HG02610 (cell line): ENCODE results near the gene PMEPA1.

Experiments
- ATAC-seq: cut with Tn5 transposase; IDR thresholded peaks from one replicate; pipeline ENCODE4 v1.9.1; 2021; ENCODE audit warnings: mild to moderate bottlenecking, moderate library complexity; ENCODE audit not compliant: unreplicated experiment

PMEPA1 gene

DNA sequence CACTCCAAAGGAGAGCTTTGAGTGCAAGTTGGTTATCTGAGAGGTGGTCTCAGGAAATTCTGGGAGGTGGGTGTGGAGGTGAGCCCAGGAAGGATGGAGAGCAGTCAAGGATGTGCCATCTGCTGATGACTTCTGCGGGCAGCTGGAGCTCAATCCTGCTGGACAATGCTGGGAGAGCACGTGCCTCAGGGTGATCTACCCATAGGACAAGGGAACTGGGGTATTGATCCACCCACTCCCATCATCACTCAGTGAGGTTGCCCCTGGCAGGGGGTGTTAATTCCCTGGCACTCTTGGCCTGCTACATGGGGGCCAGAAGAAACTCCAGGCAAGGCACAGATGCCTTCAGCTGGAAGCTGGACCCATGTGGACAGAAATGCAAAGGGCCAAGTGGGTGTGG is 82.5 kb downstream of the PMEPA1 start:
- ATAC-seq = no peak

GRCh38 chr20:57625978-57626377 is 83.8 kb downstream of the PMEPA1 start:
- no peak for ATAC-seq

DNA sequence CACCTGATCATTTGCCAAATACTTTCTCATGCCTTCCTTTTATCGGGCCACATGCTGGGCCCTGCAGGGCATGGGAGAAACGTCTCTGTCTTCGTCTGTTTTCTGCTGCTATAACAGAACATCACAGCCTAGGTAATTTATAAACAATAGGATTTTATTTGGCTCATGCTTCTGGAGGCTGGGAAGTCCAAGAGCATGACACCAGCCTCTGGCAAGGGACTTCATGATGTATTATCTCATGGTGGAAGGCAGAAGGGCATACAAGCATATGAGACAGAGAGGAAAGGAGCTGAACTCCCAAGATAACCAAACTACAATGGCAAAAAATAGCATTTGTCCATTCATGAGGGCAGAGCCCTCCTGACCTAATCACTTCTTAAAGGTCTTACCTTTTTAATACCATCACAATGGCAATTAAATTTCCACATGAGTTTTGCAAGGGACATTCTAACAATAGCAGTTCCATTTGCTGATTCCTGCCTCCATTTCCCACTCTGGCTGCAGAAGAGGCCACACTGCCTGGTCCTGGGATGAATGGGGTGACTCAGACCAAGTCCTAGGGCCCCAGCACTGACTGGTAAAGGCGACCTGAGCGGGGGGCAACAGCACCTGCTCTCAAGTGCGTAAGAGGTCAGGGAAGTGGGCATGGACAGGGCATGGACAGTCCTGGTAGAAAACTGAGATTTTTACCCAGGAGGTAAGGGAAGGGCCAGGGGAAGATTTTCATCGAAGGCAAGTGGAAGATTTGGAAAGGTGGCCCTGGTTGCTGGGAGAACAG is 84.4 kb downstream of the PMEPA1 start:
- ATAC-seq = no peak

DNA sequence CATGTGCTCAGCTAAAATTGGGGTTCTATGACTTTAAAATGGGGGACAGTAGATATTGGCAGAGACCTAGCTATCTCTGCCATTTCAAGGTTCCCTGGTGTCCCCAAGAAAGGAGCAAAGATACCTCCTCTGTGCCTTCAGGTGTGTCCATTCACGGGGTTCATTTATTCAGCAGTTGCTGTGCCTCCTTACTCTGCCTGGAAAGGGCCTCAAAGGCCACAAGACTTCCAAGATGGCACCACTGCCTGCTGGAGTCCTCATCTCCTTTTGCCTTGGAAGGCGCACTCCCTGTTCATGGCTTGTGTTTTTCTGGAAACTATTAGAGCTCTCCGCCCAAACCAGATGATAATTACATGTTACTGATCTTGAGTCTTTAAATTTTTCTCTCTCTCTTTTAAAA is 85.7 kb downstream of the PMEPA1 start:
- ATAC-seq = no peak

- ATAC-seq = no peak
Observed at GRCh38 chr20:57622579-57623381, 87.0 kb downstream of the PMEPA1 start.

- ATAC-seq = no peak
Observed at GRCh38 chr20:57622201-57622570, 87.6 kb downstream of the PMEPA1 start.

DNA sequence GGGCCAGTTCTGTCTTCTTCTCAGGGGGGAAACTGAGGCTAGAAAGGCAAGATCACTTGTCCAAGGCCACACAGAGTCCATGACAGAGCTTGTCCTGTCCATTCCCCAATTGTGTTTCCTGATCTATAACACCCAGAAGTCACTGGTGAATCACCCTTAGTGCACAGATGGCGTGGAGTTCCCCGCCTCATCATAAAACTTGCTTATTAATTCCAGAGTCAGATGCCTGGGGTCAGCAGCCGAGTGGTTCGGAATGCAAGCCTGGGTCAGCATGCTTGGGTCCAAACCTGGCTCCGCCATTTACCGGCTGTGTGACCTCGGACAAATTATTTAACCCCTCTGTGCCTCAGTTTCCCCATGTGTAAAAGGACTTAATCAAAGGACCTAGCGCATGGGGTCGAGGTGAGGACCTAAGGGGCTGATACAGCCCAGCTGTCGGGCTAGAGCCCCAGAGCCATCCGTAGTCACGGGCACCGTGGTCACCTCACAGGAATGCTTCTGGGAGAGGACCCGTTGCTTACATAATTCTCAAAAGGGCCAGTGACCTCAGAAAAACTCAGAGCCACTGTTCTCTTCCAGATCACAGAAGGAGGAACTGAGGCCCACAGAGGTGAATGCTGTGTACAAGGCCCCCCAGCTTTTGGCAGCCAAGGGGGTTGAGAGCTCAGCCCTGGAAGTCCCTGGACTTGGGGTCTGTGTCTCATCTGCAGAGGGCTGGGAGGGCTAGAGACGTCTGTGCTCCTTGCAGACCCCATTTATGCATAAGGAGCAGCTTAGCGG is 88.2 kb downstream of the PMEPA1 start:
- ATAC-seq = no peak

DNA sequence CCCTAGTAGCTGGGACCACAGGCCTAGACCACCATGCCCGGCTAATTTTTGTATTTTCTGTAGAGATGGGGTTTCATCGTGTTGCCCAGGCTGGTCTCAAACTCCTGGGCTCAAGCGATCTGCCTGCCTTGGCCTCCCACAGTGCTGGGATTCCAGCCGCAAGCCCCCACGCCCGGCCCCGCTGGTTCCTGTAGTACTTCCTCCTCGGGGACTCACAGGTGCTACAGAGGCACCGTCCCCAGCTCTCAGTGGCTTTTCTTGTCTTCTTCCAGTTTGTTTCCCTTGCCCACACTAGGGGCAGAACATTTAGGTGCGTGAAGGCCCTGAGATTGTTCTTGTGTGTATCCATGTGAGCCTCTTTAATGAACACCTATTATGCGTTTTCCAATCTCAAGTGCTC is 88.8 kb downstream of the PMEPA1 start:
- ATAC-seq = no peak

DNA sequence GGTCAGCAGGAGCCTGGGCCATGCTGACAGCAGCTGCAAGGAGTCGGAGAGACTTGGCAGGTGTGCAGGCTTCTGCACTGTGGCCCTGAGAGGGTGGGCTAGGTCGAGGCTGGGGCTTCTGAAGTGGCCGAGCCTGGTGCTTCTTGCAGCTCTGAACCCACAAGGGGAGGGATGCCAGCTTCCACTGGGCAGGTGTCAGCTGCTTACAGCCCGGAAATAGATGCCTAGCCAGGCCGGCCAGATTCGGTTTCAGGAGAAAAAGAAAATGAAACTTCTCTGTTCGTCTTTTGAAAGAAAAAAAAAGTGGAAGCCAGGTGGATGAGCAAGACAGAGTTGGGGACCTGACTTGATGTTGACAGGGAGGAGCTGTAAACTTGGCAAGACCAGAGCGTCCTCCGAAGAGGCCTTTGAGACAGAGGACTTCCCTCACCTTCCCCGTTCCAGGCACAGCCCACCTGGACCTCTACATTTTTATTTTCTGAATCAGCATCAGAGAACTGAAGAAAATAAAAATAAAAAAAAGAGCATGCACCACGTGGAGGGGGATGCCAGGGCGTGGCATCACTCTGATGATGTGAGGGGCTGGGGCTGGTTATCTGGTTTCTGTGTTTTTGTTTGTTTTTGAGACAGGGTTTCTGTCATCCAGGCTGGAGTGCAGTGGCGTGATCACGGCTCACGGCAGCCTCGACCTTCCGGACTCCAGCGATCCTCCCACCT is 89.4 kb downstream of the PMEPA1 start, which contains the start of gene ZBP1:
Gene ZBP1, minus strand, starts transcription at position 153 of the 717 bp plus-strand sequence. Its CDS starts 131 bp downstream, at position 22.
- ATAC-seq = peak; percentile 33

DNA sequence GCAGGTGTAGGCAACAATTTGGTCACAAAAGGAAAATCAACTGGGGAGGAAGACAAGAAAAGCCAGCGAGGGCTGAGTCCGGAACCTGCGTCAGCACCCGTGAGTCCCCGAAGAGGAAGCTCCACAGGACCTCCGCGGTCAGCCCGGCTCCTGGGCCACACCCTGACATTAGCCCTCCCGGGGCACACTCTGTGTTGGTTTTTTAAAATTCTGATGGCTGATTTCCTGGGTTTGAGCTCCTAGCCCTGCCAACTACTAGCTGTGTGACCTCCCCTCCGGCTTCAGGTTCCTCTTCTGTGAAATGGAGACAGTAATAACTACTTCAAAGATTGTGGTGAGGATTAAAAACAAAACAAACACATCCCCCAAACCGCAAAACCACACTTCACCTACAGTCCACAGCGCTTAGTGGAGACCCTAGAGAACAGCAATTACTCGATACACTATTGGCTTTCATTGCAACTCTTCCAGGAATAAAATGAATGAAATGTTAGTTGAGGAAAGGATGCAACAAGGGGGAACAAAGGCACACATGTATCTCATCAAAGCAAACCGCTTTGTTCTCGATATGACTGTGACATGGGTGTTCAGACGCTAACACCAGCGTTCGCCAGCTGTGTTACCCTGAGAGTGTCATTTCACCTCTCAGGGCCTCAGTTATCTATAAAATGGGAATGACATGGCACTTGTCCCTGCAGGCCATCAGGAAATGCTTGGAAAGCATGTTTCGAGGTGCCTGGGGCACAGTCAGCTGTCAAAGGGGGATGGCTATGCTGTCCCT is 90.6 kb downstream of the PMEPA1 start:
- ATAC-seq = peak; percentile 71

DNA sequence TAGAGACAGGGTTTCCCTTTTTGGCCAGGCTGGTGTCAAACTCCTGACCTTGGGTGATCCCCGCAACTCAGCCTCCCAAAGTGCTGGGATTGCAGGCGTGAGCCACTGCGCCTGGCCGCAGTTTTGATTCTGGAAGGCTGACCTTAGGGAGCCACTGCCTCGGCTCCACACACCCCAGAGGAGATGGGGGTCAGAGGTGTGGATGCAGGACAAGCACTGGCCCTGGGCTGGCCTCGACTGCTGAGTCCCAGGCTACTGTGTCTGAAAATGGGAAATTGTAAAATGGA is 91.1 kb downstream of the PMEPA1 start:
- no peak for ATAC-seq

GRCh38 chr20:57618091-57618763 is 91.6 kb downstream of the PMEPA1 start:
- ATAC-seq = no peak

- ATAC-seq = no peak
Observed at GRCh38 chr20:57617079-57617795, 92.6 kb downstream of the PMEPA1 start.

GRCh38 chr20:57616143-57616951 is 93.5 kb downstream of the PMEPA1 start:
- no peak for ATAC-seq

DNA sequence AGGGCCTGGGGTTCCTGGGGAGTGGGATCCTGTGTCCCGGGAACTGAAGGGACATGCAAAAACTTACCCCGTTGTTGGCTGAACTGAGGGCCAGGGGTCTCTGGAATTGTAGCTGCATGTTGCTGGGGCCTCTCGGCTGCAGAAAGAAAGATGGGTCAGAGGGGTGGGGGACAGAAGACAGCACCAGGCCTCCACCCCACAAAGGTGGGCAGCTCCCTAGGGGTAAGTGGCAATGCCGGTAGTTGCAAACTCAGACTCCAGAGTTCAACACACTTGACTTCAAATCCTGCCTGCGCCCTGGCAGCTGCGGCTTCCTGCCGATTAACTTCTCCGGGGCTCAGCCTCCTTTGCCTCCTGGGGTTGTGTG is 94.4 kb downstream of the PMEPA1 start:
- no peak for ATAC-seq

GRCh38 chr20:57614490-57615444 is 95.0 kb downstream of the PMEPA1 start:
- no peak for ATAC-seq

- no peak for ATAC-seq
Observed at GRCh38 chr20:57613481-57613921, 96.3 kb downstream of the PMEPA1 start.
